IMR-90 (cell line): ENCODE results near the gene HEPACAM. TPM values are rescaled to one million over a fixed set of nuclear protein-coding genes. Genes with fewer than 3 reads are reported as not detected.

ENCODE experiments used
- ATAC-seq: fragments of 200-7000 bp; cut with Tn5 transposase; 2 replicates; pipeline ENCODE4 v1.9.1; 2020; ENCODE audit warnings: low read depth, mild to moderate bottlenecking, moderate library complexity
- BruUV-seq: library from RNA; stranded (reverse); fragments of 400-500 nt; replicated peaks from 2 replicates; lab custom pipeline; 2021; lab: Mats Ljungman, UMichigan
- CTCF ChIA-PET: fragments of 300-600 bp; formaldehyde crosslinking; extraction: SDS; loops from one replicate; lab custom pipeline; 2021; ENCODE audit warnings: antibody characterized with exemption; lab: Yijun Ruan, JAX
- POLR2A ChIA-PET: fragments of 300-600 bp; sonication (Branson Sonifier 250); formaldehyde crosslinking; loops from one replicate; lab custom pipeline; 2022; ENCODE audit warnings: antibody characterized with exemption; ENCODE audit not compliant: unreplicated experiment; lab: Charles Lee
- DNase-seq: peaks from one replicate; pipeline ENCODE4 v3.0.0; 2013
- H2AFZ ChIP-seq: replicated peaks from 2 replicates; pipeline ENCODE3; 2013; ENCODE audit warnings: low read length, mild to moderate bottlenecking; ENCODE audit not compliant: poor library complexity
- H2AK5ac ChIP-seq: 2 replicates; pipeline ENCODE4 v1.6.1; 2013; ENCODE audit warnings: low read depth, low read length, inconsistent platforms
- H2AK9ac ChIP-seq: replicated peaks from 2 replicates; pipeline ENCODE3; 2013; ENCODE audit warnings: mild to moderate bottlenecking, low read depth, low read length, moderate library complexity; ENCODE audit not compliant: poor library complexity
- H2BK120ac ChIP-seq: 2 replicates; pipeline ENCODE4 v1.6.1; 2013; ENCODE audit warnings: low read depth, low read length, inconsistent platforms
- H2BK15ac ChIP-seq: 3 replicates; pipeline ENCODE4 v1.6.1; 2013; ENCODE audit warnings: low read depth, low read length, inconsistent platforms
- H2BK20ac ChIP-seq: 2 replicates; pipeline ENCODE4 v1.6.1; 2013; ENCODE audit warnings: low read depth, mild to moderate bottlenecking, inconsistent platforms, low read length, moderate library complexity
- H2BK5ac ChIP-seq: 2 replicates; pipeline ENCODE4 v1.6.1; 2013; ENCODE audit warnings: mild to moderate bottlenecking, low read depth, low read length, inconsistent platforms; ENCODE audit not compliant: poor library complexity, severe bottlenecking
- H3K14ac ChIP-seq: replicated peaks from 2 replicates; pipeline ENCODE4 v1.6.1; 2013; ENCODE audit warnings: low read depth, low read length, inconsistent platforms
- H3K18ac ChIP-seq: 2 replicates; pipeline ENCODE4 v1.6.1; 2013; ENCODE audit warnings: low read depth, low read length, control low read depth
- H3K23ac ChIP-seq: 2 replicates; pipeline ENCODE4 v1.6.1; 2013; ENCODE audit warnings: low read depth, low read length, inconsistent platforms
- H3K27ac ChIP-seq: 2 replicates; pipeline ENCODE4 v1.5.1; 2013; ENCODE audit warnings: mild to moderate bottlenecking, control low read depth, low read length; ENCODE audit not compliant: insufficient read depth
- H3K27me3 ChIP-seq: 2 replicates; pipeline ENCODE4 v1.6.1; 2013; ENCODE audit warnings: low read length; ENCODE audit not compliant: control insufficient read depth, insufficient read depth
- H3K36me3 ChIP-seq: 2 replicates; pipeline ENCODE4 v1.6.1; 2013; ENCODE audit warnings: low read length, mixed read lengths; ENCODE audit not compliant: control insufficient read depth, insufficient read depth
- H3K4ac ChIP-seq: 2 replicates; pipeline ENCODE4 v1.6.1; 2013; ENCODE audit warnings: low read depth, low read length, inconsistent platforms
- H3K4me1 ChIP-seq: 2 replicates; pipeline ENCODE4 v1.6.1; 2013; ENCODE audit warnings: low read length, mixed read lengths; ENCODE audit not compliant: control insufficient read depth, insufficient read depth
- H3K4me2 ChIP-seq: 2 replicates; pipeline ENCODE4 v1.6.1; 2013; ENCODE audit warnings: low read depth, mild to moderate bottlenecking, control low read depth, low read length, moderate library complexity
- H3K4me3 ChIP-seq: 2 replicates; pipeline ENCODE4 v1.5.1; 2013; ENCODE audit warnings: low read depth, mild to moderate bottlenecking, control low read depth, low read length, moderate library complexity; ENCODE audit not compliant: insufficient read depth
- H3K56ac ChIP-seq: 2 replicates; pipeline ENCODE4 v1.6.1; 2013; ENCODE audit warnings: low read length, inconsistent platforms; ENCODE audit not compliant: insufficient read depth; ENCODE audit errors: extremely low read depth
- H3K79me1 ChIP-seq, 2 experiments: 2 replicates each; pipeline ENCODE4 v1.6.1; 2013; ENCODE audit warnings: low read length in 2 of 2, inconsistent platforms in 1 of 2, low read depth in 1 of 2
- H3K9ac ChIP-seq: 2 replicates; pipeline ENCODE4 v1.6.1; 2013; ENCODE audit warnings: low read depth, low read length, control low read depth
- H3K9me1 ChIP-seq: 2 replicates; pipeline ENCODE4 v1.6.1; 2013; ENCODE audit warnings: low read length, inconsistent platforms; ENCODE audit not compliant: insufficient read depth
- H3K9me3 ChIP-seq: 2 replicates; pipeline ENCODE4 v1.6.1; 2013; ENCODE audit warnings: low read length; ENCODE audit not compliant: control insufficient read depth, insufficient read depth
- H4K20me1 ChIP-seq: 2 replicates; pipeline ENCODE4 v1.6.1; 2013; ENCODE audit warnings: low read length, inconsistent platforms; ENCODE audit not compliant: insufficient read depth
- H4K5ac ChIP-seq: 2 replicates; pipeline ENCODE4 v1.6.1; 2013; ENCODE audit warnings: mild to moderate bottlenecking, low read depth, low read length, control low read depth
- H4K8ac ChIP-seq, 2 experiments: 2 replicates each; pipeline ENCODE4 v1.6.1; 2013; ENCODE audit warnings: low read depth in 2 of 2, low read length in 2 of 2, control low read depth in 1 of 2, inconsistent platforms in 1 of 2
- H4K91ac ChIP-seq: 2 replicates; pipeline ENCODE4 v1.6.1; 2013; ENCODE audit warnings: low read depth, low read length, inconsistent platforms; ENCODE audit not compliant: insufficient read depth
- BHLHE40 ChIP-seq: fragments of 150-350 bp; IDR thresholded peaks from 2 replicates; pipeline ENCODE4 v1.6.1; 2016; ENCODE audit warnings: mild to moderate bottlenecking, low read depth, low read length
- CEBPB ChIP-seq: IDR thresholded peaks from 2 replicates; pipeline ENCODE4 v1.6.1; 2012; ENCODE audit warnings: low read depth, low read length, improper control_type of control experiment
- CHD1 ChIP-seq: IDR thresholded peaks from 2 replicates; pipeline ENCODE4 v1.6.1; 2012; ENCODE audit warnings: low read depth, low read length, improper control_type of control experiment
- CTCF ChIP-seq: conservative IDR thresholded peaks from 2 replicates; pipeline ENCODE4 v1.5.1; 2012; ENCODE audit warnings: mild to moderate bottlenecking, low read depth, low read length, improper control_type of control experiment
- ELK1 ChIP-seq: fragments of 150-350 bp; IDR thresholded peaks from 2 replicates; pipeline ENCODE4 v1.6.1; 2016; ENCODE audit warnings: low read depth, mild to moderate bottlenecking, low read length, moderate library complexity, borderline replicate concordance
- FOS ChIP-seq: fragments of 150-350 bp; IDR thresholded peaks from 2 replicates; pipeline ENCODE4 v1.6.1; 2016; ENCODE audit warnings: low read depth, low read length
- MAFK ChIP-seq: IDR thresholded peaks from 2 replicates; pipeline ENCODE4 v1.6.1; 2012; ENCODE audit warnings: low read depth, low read length, improper control_type of control experiment
- MAZ ChIP-seq: IDR thresholded peaks from 2 replicates; pipeline ENCODE4 v1.6.1; 2012; ENCODE audit warnings: low read depth, mild to moderate bottlenecking, low read length, improper control_type of control experiment, moderate library complexity, borderline replicate concordance
- MXI1 ChIP-seq: IDR thresholded peaks from 2 replicates; pipeline ENCODE4 v1.6.1; 2012; ENCODE audit warnings: low read depth, mild to moderate bottlenecking, low read length, moderate library complexity, borderline replicate concordance
- NFE2L2 ChIP-seq: fragments of 150-350 bp; IDR thresholded peaks from 2 replicates; pipeline ENCODE4 v1.6.1; 2016; ENCODE audit warnings: low read depth, mild to moderate bottlenecking, low read length
- POLR2A ChIP-seq: IDR thresholded peaks from 2 replicates; pipeline ENCODE4 v1.6.1; 2012; ENCODE audit warnings: mild to moderate bottlenecking, low read depth, low read length
- RAD21 ChIP-seq: IDR thresholded peaks from 2 replicates; pipeline ENCODE4 v1.6.1; 2012; ENCODE audit warnings: low read length, improper control_type of control experiment
- RCOR1 ChIP-seq: IDR thresholded peaks from 2 replicates; pipeline ENCODE4 v1.6.1; 2012; ENCODE audit warnings: mild to moderate bottlenecking, low read length, improper control_type of control experiment; ENCODE audit not compliant: insufficient replicate concordance
- RFX5 ChIP-seq: IDR thresholded peaks from 2 replicates; pipeline ENCODE4 v1.8.0; 2012; ENCODE audit warnings: low read depth, mild to moderate bottlenecking, low read length, moderate library complexity
- SMC3 ChIP-seq: fragments of 150-350 bp; IDR thresholded peaks from 2 replicates; pipeline ENCODE4 v1.6.1; 2016; ENCODE audit warnings: low read depth, mild to moderate bottlenecking, antibody characterized with exemption, low read length, moderate library complexity
- USF2 ChIP-seq: fragments of 150-350 bp; IDR thresholded peaks from 2 replicates; pipeline ENCODE4 v1.6.1; 2017; ENCODE audit warnings: mild to moderate bottlenecking, antibody characterized with exemption, low read length, low read depth
- WGBS, 2 experiments: methylation state at CpG; one replicate each; pipeline versions ENCODE4 v1.1.5 to v1.1.7; 2013; ENCODE audit warnings: missing lambda C conversion rate in 2 of 2; ENCODE audit not compliant: insufficient read length in 1 of 2; ENCODE audit errors: extremely low coverage in 2 of 2; 5-methylcytosine and 5-hydroxymethylcytosine counted together
- dilution Hi-C: fragments of 300-500 bp; cut with HindIII; formaldehyde crosslinking; loops from one replicate; pipeline ENCODE4 v1.14.3; 2018; ENCODE audit warnings: low sequenced_read_pairs; ENCODE audit not compliant: unreplicated experiment
- in situ Hi-C: fragments of 300-500 bp; cut with MboI; formaldehyde crosslinking; loops from 3 replicates; pipeline ENCODE4 v1.14.3; 2019; ENCODE audit warnings: low sequenced_read_pairs, inconsistent platforms, mixed read lengths
- intact Hi-C: fragments of 100-400 bp; cut with micrococcal nuclease; formaldehyde crosslinking; loops from 2 replicates; pipeline ENCODE4 v1.10.0; 2022
- polyA plus RNA-seq, 3 experiments: library from polyadenylated mRNA; depleted of rRNA; stranded (reverse); fragments of >200 nt; gene quantifications; 2 replicates each; pipeline ENCODE4 v1.2.3, GENCODE V29; 2012; ENCODE audit warnings: low replicate concordance in 1 of 3
- total RNA-seq: library from RNA; depleted of rRNA; stranded (reverse); fragments of >200 nt; gene quantifications from 2 replicates; pipeline ENCODE4 v1.2.3, GENCODE V29; 2012

Gene HEPACAM
- total and polyA plus RNA-seq, 2 of the 4 experiments (the other 2 are of a cell fraction) = 0.09 to 0.18 TPM

- no peak overlapping the region for H3K18ac ChIP-seq
- no peaks in the 10 kb centered on the region for H3K36me3 ChIP-seq
- no peak overlapping the region for H3K4ac ChIP-seq
- no peaks in the 10 kb centered on the region for H4K20me1 ChIP-seq
- no peak overlapping the region for H3K9ac ChIP-seq
- H4K5ac ChIP-seq = no peak overlapping the region
- H2BK20ac ChIP-seq = no peak overlapping the region
- POLR2A ChIA-PET = no interaction called here
- H3K14ac ChIP-seq = no peak overlapping the region
- H2BK5ac ChIP-seq = no peak overlapping the region
- no peaks in the 10 kb centered on the region for H3K27me3 ChIP-seq
- H3K4me2 ChIP-seq = no peak overlapping the region
- CTCF ChIA-PET = no interaction called here
- dilution Hi-C loops (no loop called here), intact Hi-C loops (no loop called here), in situ Hi-C loops (loop anchor here (10.0 kb wide), 2 partner anchors 168 to 448 kb away; no protein-coding TSS in a partner anchor)
- no peak overlapping the region for H4K91ac ChIP-seq
- no peak overlapping the region for H2AFZ ChIP-seq
- DNase-seq = no peak
- H3K27ac ChIP-seq = no peak overlapping the region
- no TSS peak for BruUV-seq
- H2BK120ac ChIP-seq = no peak overlapping the region
- no peak for ATAC-seq
- no peaks in the 10 kb centered on the region for H3K9me1 ChIP-seq
- H3K4me1 ChIP-seq = no peaks in the 10 kb centered on the region
- no peak overlapping the region for H3K4me3 ChIP-seq
- H4K8ac ChIP-seq = no peak overlapping the region
- H2BK15ac ChIP-seq = no peak overlapping the region
- no peak for TF ChIP-seq CTCF
- no peak for TF ChIP-seq ELK1
- no peak for TF ChIP-seq RFX5
- TF ChIP-seq MAZ = no peak
- TF ChIP-seq BHLHE40 = no peak
- TF ChIP-seq USF2 = no peak
- TF ChIP-seq SMC3 = no peak
- no peak for TF ChIP-seq RCOR1
- no peak for TF ChIP-seq MXI1
- no peak for TF ChIP-seq MAFK
- no peak for TF ChIP-seq POLR2A
- no peak for TF ChIP-seq RAD21
- no peak for TF ChIP-seq CEBPB
- TF ChIP-seq FOS = no peak
- TF ChIP-seq CHD1 = no peak
- no peak for TF ChIP-seq NFE2L2
- H3K56ac ChIP-seq = no peak overlapping the region
- no peaks in the 10 kb centered on the region for H3K79me1 ChIP-seq
- H3K9me3 ChIP-seq = peaks cover 1% of the 10 kb centered on the region
- H3K23ac ChIP-seq = no peak overlapping the region
- no peak overlapping the region for H2AK9ac ChIP-seq
- no peak overlapping the region for H2AK5ac ChIP-seq
- no CpG with 5 or more reads among the region's 3 CpGs for WGBS, 2 experiments
Observed at GRCh38 chr11:124976531-124976930, 40.7 kb upstream of the HEPACAM start.
